GM18511 (cell line): ENCODE measurements around the gene MVK.

ENCODE experiments used
- ATAC-seq: cut with Tn5 transposase; IDR thresholded peaks from one replicate; pipeline ENCODE4 v1.9.1; 2021; ENCODE audit warnings: mild to moderate bottlenecking, moderate library complexity; ENCODE audit not compliant: unreplicated experiment

Gene MVK

GRCh38 chr12:109573029-109573913 is at the start of gene MVK, which contains the start of gene MMAB:
Gene MVK, plus strand, starts transcription at chr12:109573794. Its CDS starts 1,029 bp downstream, at chr12:109574823.
Gene MMAB, minus strand, starts transcription at chr12:109573504. Its CDS starts 24 bp downstream, at chr12:109573480.
- peak; percentile 96 for ATAC-seq

GRCh38 chr12:109524466-109525278 is 48.9 kb upstream of the MVK start:
- ATAC-seq = no peak

GRCh38 chr12:109525279-109525585 is 48.4 kb upstream of the MVK start:
- ATAC-seq = no peak

GRCh38 chr12:109527489-109528123 is 46.0 kb upstream of the MVK start:
- ATAC-seq = no peak

GRCh38 chr12:109529691-109530640 is 43.6 kb upstream of the MVK start:
- ATAC-seq = no peak

- no peak for ATAC-seq
These were observed 42.2 kb upstream of the MVK start for GRCh38 chr12:109531411-109531810.

- no peak for ATAC-seq
These were observed 40.7 kb upstream of the MVK start for GRCh38 chr12:109532721-109533486.

GRCh38 chr12:109533487-109533740 is 40.2 kb upstream of the MVK start:
- no peak for ATAC-seq

- ATAC-seq = no peak
These were observed 39.1 kb upstream of the MVK start for GRCh38 chr12:109534456-109534855.

GRCh38 chr12:109535231-109535862 is 38.2 kb upstream of the MVK start:
- ATAC-seq = no peak

GRCh38 chr12:109535863-109536250 is 37.7 kb upstream of the MVK start:
- no peak for ATAC-seq

GRCh38 chr12:109537136-109537535 is 36.5 kb upstream of the MVK start:
- no peak for ATAC-seq

- ATAC-seq = no peak
These were observed 35.3 kb upstream of the MVK start for GRCh38 chr12:109538191-109538863.

- ATAC-seq = no peak
These were observed 34.1 kb upstream of the MVK start for GRCh38 chr12:109539508-109539907.

- no peak for ATAC-seq
These were observed 32.8 kb upstream of the MVK start for GRCh38 chr12:109540526-109541412.

GRCh38 chr12:109541413-109541726 is 32.2 kb upstream of the MVK start:
- ATAC-seq = no peak

GRCh38 chr12:109542014-109542413 is 31.6 kb upstream of the MVK start:
- no peak for ATAC-seq

GRCh38 chr12:109542876-109543275 is 30.7 kb upstream of the MVK start:
- ATAC-seq = no peak
